Calu3 (cell line): Measurements from ENCODE around the gene CYP4Z1. TPM values are rescaled to one million over a fixed set of nuclear protein-coding genes. Genes with fewer than 3 reads are reported as not detected.
A peak's percentile ranks its signal among the peaks of the same experiment; 100 is the strongest.

ENCODE experiments used
- BruUV-seq: library from RNA; stranded (reverse); fragments of 400-500 nt; replicated peaks from 2 replicates; lab custom pipeline; 2021; lab: Mats Ljungman, UMichigan
- CTCF ChIA-PET: fragments of 300-600 bp; sonication (Branson Sonifier 250); formaldehyde crosslinking; loops from one replicate; lab custom pipeline; 2022; ENCODE audit warnings: antibody characterized with exemption; lab: Charles Lee
- DNase-seq: peaks from one replicate; pipeline ENCODE4 v3.0.0; 2022
- H3K27ac Mint-ChIP-seq: one replicate; pipeline ENCODE4 v1.8.0; 2022; ENCODE audit warnings: mixed read lengths; ENCODE audit not compliant: unreplicated experiment
- H3K27me3 Mint-ChIP-seq: one replicate; pipeline ENCODE4 v1.8.0; 2022; ENCODE audit warnings: mixed read lengths; ENCODE audit not compliant: unreplicated experiment
- H3K36me3 Mint-ChIP-seq: one replicate; pipeline ENCODE4 v1.8.0; 2022; ENCODE audit warnings: mild to moderate bottlenecking, moderate library complexity, mixed read lengths; ENCODE audit not compliant: insufficient read depth, unreplicated experiment
- H3K4me1 Mint-ChIP-seq: one replicate; pipeline ENCODE4 v1.8.0; 2022; ENCODE audit warnings: mild to moderate bottlenecking, low read depth, mixed read lengths; ENCODE audit not compliant: unreplicated experiment
- H3K4me3 Mint-ChIP-seq: one replicate; pipeline ENCODE4 v1.8.0; 2022; ENCODE audit warnings: mild to moderate bottlenecking, low read depth, moderate library complexity, mixed read lengths; ENCODE audit not compliant: unreplicated experiment
- H3K9me3 Mint-ChIP-seq: one replicate; pipeline ENCODE4 v1.8.0; 2022; ENCODE audit warnings: low read depth, mixed read lengths; ENCODE audit not compliant: unreplicated experiment
- CTCF ChIP-seq: fragments of 200-600 bp; IDR thresholded peaks from one replicate; pipeline ENCODE4 v1.8.0; 2022; ENCODE audit warnings: antibody characterized with exemption; ENCODE audit not compliant: unreplicated experiment
- intact Hi-C: fragments of 100-400 bp; cut with micrococcal nuclease; formaldehyde crosslinking; loops from one replicate; pipeline ENCODE4 v1.10.0; 2022; ENCODE audit not compliant: unreplicated experiment
- total RNA-seq: library from RNA; stranded (reverse); gene quantifications from 2 replicates; pipeline ENCODE4 v1.2.3, GENCODE V29; 2022

Gene CYP4Z1
- total RNA-seq, 1 experiment from 2014 or later = not detected

GRCh38 chr1:47030170-47030805 is 36.7 kb upstream of the CYP4Z1 start:
- intact Hi-C loops = no loop called here
- Mint-ChIP-seq H3K36me3 (peaks cover 5% of the 10 kb centered on the region), H3K4me3 (no peak overlapping the region), H3K27me3 (peaks cover 11% of the 10 kb centered on the region), H3K27ac (peak overlapping the region; percentile 8), H3K9me3 (no peaks in the 10 kb centered on the region), H3K4me1 (peaks cover 49% of the 10 kb centered on the region)
- no peak for DNase-seq
- TF ChIP-seq CTCF = no peak
- BruUV-seq = no TSS peak
- CTCF ChIA-PET = no interaction called here

GRCh38 chr1:47031059-47031458 is 36.0 kb upstream of the CYP4Z1 start:
- Mint-ChIP-seq H3K27me3 (peaks cover 3% of the 10 kb centered on the region), H3K9me3 (no peaks in the 10 kb centered on the region), H3K4me1 (peaks cover 49% of the 10 kb centered on the region), H3K4me3 (peak overlapping the region; percentile 7), H3K36me3 (peaks cover 5% of the 10 kb centered on the region), H3K27ac (peak overlapping the region; percentile 8)
- no TSS peak for BruUV-seq
- intact Hi-C loops = no loop called here
- CTCF ChIA-PET = no interaction called here
- TF ChIP-seq CTCF = no peak
- peak; percentile 47 for DNase-seq

GRCh38 chr1:47031585-47031984 is 35.4 kb upstream of the CYP4Z1 start:
- CTCF ChIA-PET = no interaction called here
- Mint-ChIP-seq H3K9me3 (no peaks in the 10 kb centered on the region), H3K36me3 (peaks cover 5% of the 10 kb centered on the region), H3K27ac (peak overlapping the region; percentile 8), H3K4me3 (peak overlapping the region; percentile 7), H3K4me1 (peaks cover 49% of the 10 kb centered on the region), H3K27me3 (no peaks in the 10 kb centered on the region)
- no TSS peak for BruUV-seq
- peak; percentile 14 for DNase-seq
- intact Hi-C loops = no loop called here
- TF ChIP-seq CTCF = no peak

GRCh38 chr1:47036764-47037163 is 30.3 kb upstream of the CYP4Z1 start:
- Mint-ChIP-seq H3K4me3 (no peak overlapping the region), H3K36me3 (peaks cover 5% of the 10 kb centered on the region), H3K4me1 (peaks cover 20% of the 10 kb centered on the region), H3K27ac (no peak overlapping the region), H3K27me3 (no peaks in the 10 kb centered on the region), H3K9me3 (no peaks in the 10 kb centered on the region)
- DNase-seq = no peak
- intact Hi-C loops = no loop called here
- no peak for TF ChIP-seq CTCF
- BruUV-seq = no TSS peak
- CTCF ChIA-PET = interaction anchor here (0.7 kb wide), 1 partner anchor 85 kb away, joined by 3 read pairs; no protein-coding TSS in a partner anchor
